Left ventricle myocardium inferior (tissue), 1 donor: Measurements from ENCODE around the gene MEIS1. TPM values are rescaled to one million over a fixed set of nuclear protein-coding genes. Genes with fewer than 3 reads are reported as not detected.

ENCODE experiments used
- DNase-seq: peaks from one replicate; pipeline ENCODE4 v3.0.0-alpha.2; 2020
- H3K27ac ChIP-seq: fragments of 200-600 bp; replicated peaks from 2 replicates; pipeline ENCODE4 v1.8.0; 2021
- H3K27me3 ChIP-seq: fragments of 200-600 bp; 2 replicates; pipeline ENCODE4 v1.8.0; 2021; ENCODE audit warnings: low read depth
- H3K36me3 ChIP-seq: fragments of 200-600 bp; 2 replicates; pipeline ENCODE4 v1.8.0; 2021
- H3K4me1 ChIP-seq: fragments of 200-600 bp; 2 replicates; pipeline ENCODE4 v1.8.0; 2021
- H3K4me3 ChIP-seq: fragments of 200-600 bp; 2 replicates; pipeline ENCODE4 v1.8.0; 2021; ENCODE audit warnings: mild to moderate bottlenecking, moderate library complexity
- H3K9me3 ChIP-seq: fragments of 200-600 bp; replicated peaks from 2 replicates; pipeline ENCODE4 v1.8.0; 2021
- CTCF ChIP-seq: fragments of 200-600 bp; IDR thresholded peaks from 2 replicates; pipeline ENCODE4 v1.8.0; 2021; ENCODE audit warnings: antibody characterized with exemption, mild to moderate bottlenecking, borderline replicate concordance
- intact Hi-C: fragments of 100-400 bp; cut with micrococcal nuclease; formaldehyde crosslinking; loops from one replicate; pipeline ENCODE4 v1.11.0; 2022
- total RNA-seq: library from RNA; stranded (reverse); fragmentation: NEBNext Ultra II Directional; extraction: Animal tissue kit (Norgen Biotek cat#: 25700); gene quantifications from one replicate; pipeline ENCODE4 v1.2.1, GENCODE V29; 2021
- donor health status: DM: no; HTN: yes; CAD: no; lungs with severe emphysema.

MEIS1 gene
- total RNA-seq, 1 donor from 2014 or later, result 38.0 TPM

DNA sequence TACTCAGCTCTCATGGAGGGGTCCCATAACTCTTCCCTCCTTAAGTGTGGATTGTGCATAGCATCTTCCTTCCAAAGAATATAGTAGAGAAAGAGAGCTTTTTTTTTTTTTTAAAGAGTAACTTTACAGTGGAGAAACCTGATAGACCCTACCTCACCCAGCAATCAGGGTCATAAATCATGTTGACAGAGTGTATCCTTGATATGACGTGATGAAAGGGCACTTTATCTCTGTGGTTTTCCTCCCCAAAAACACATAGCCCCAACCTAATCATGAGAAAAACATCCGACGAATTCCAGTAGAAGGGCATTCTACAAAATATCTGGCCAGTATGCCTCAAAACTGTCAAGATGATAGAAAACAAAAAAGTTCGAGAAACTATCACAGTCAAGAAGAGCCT lies 29.5 kb upstream of the MEIS1 start:
- no peak for TF ChIP-seq CTCF
- no peaks in the 10 kb centered on the region for H3K27me3 ChIP-seq
- no peak overlapping the region for H3K4me3 ChIP-seq
- peaks cover 13% of the 10 kb centered on the region for H3K9me3 ChIP-seq
- intact Hi-C loops, result no loop called here
- H3K4me1 ChIP-seq, result no peaks in the 10 kb centered on the region
- no peak overlapping the region for H3K27ac ChIP-seq
- no peaks in the 10 kb centered on the region for H3K36me3 ChIP-seq
- no peak for DNase-seq

- DNase-seq, result no peak
- Histone ChIP-seq H3K9me3 (peaks cover 4% of the 10 kb centered on the region), H3K27me3 (peaks cover 17% of the 10 kb centered on the region), H3K4me3 (no peak overlapping the region), H3K4me1 (no peaks in the 10 kb centered on the region), H3K27ac (no peak overlapping the region), H3K36me3 (no peaks in the 10 kb centered on the region)
- intact Hi-C loops, result no loop called here
- no peak for TF ChIP-seq CTCF
Measured at GRCh38 chr2:66408905-66409304, 26.0 kb upstream of the MEIS1 start.

DNA sequence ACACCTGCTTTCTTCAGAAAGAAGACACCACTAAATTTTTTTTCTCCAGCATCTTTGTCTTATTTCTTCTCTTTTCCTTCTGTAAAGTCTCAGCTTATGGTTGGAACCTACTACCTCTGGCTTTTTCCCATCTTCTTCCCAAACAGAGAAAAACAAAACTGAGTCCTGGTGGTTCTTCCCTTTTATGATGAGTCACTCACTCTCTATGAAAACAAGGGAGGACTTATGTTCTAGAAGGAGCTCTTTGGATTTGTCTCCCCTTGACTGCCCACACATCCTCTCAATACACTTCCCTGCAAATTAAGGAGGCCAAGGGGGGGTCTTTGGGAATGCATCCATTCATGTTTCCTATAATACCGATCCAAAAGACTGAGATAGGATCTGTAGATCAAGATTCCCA lies 22.1 kb upstream of the MEIS1 start:
- intact Hi-C loops, result no loop called here
- Histone ChIP-seq H3K27ac (no peak overlapping the region), H3K9me3 (no peaks in the 10 kb centered on the region), H3K4me1 (no peaks in the 10 kb centered on the region), H3K36me3 (no peaks in the 10 kb centered on the region), H3K27me3 (peaks cover 39% of the 10 kb centered on the region), H3K4me3 (no peak overlapping the region)
- TF ChIP-seq CTCF, result no peak
- no peak for DNase-seq

DNA sequence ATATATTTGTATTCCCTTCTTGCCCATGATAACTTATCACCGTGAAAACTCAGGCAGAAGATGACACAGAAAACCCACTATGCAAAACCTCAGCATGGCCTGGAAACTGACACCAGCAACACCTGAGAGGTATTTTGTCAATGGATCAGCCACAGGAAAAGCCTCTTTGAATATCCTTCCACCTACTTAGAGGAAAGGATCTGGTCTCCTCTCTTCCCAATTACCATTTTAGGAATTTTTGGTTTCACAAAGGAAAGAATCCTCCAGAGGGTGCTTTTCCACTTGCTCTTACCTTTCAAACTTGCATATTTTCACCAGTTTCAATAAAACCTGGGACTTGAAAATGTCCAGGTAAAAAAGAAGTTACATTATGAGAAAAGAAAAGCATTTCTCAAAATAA lies 20.0 kb upstream of the MEIS1 start:
- no peaks in the 10 kb centered on the region for H3K9me3 ChIP-seq
- H3K27me3 ChIP-seq, result peaks cover 39% of the 10 kb centered on the region
- intact Hi-C loops, result no loop called here
- no peak overlapping the region for H3K27ac ChIP-seq
- DNase-seq, result no peak
- no peak overlapping the region for H3K4me3 ChIP-seq
- H3K36me3 ChIP-seq, result no peaks in the 10 kb centered on the region
- H3K4me1 ChIP-seq, result no peaks in the 10 kb centered on the region
- TF ChIP-seq CTCF, result no peak

DNA sequence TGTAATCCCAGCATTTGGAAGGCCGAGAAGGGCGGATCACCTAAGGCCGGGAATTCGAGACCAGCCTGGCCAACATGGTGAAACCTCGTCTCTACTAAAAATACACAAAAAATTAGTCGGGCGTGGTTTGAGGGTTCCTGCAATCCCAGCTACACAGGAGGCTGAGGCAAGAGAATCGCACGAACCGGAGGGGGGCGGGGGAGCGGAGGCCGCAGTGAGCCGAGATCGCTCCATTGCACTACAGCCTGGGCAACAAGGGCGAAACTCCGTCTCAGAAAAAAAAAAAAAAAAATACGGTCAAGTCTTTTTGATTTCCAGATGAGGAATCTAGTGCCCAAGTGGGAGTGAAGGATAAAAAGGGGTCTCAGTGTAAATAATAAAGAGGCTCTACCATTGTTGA lies 16.5 kb upstream of the MEIS1 start:
- intact Hi-C loops, result no loop called here
- no peak for DNase-seq
- no peaks in the 10 kb centered on the region for H3K36me3 ChIP-seq
- H3K9me3 ChIP-seq, result no peaks in the 10 kb centered on the region
- H3K4me1 ChIP-seq, result no peaks in the 10 kb centered on the region
- H3K4me3 ChIP-seq, result no peak overlapping the region
- H3K27me3 ChIP-seq, result peaks cover 57% of the 10 kb centered on the region
- TF ChIP-seq CTCF, result no peak
- H3K27ac ChIP-seq, result no peak overlapping the region

- DNase-seq, result no peak
- intact Hi-C loops, result loop anchor here (10.0 kb wide), 2 partner anchors 153 to 1423 kb away; no protein-coding TSS in a partner anchor
- no peak for TF ChIP-seq CTCF
- no peak overlapping the region for H3K27ac ChIP-seq
- no peaks in the 10 kb centered on the region for H3K36me3 ChIP-seq
- H3K4me3 ChIP-seq, result no peak overlapping the region
- H3K27me3 ChIP-seq, result peaks cover 65% of the 10 kb centered on the region
- H3K4me1 ChIP-seq, result peaks cover 14% of the 10 kb centered on the region
- no peaks in the 10 kb centered on the region for H3K9me3 ChIP-seq
Measured at GRCh38 chr2:66421612-66422011, 13.3 kb upstream of the MEIS1 start.
